K562 (cell line): Measurements from ENCODE around the gene NVL. TPM values are rescaled to one million over a fixed set of nuclear protein-coding genes. Genes with fewer than 3 reads are reported as not detected.

Experiments used
- ARID3A ChIP-seq: IDR thresholded peaks from 2 replicates; pipeline ENCODE4 v1.6.1; 2012; ENCODE audit warnings: low read depth, low read length, improper control_type of control experiment, borderline replicate concordance
- DNMT1 ChIP-seq: fragments of 450-650 bp; IDR thresholded peaks from 2 replicates; pipeline ENCODE4 v1.6.1; 2016; ENCODE audit warnings: antibody characterized with exemption, mild to moderate bottlenecking
- ETS2 ChIP-seq: IDR thresholded peaks from 2 replicates; pipeline ENCODE4 v1.6.1; 2016; ENCODE audit warnings: borderline replicate concordance, missing genetic modification characterization, mild to moderate bottlenecking, moderate library complexity, missing compliant biosample characterization; ENCODE audit not compliant: poor library complexity, severe bottlenecking
- KLF6 ChIP-seq: fragments of 250-450 bp; sonication (Bioruptor Pico); IDR thresholded peaks from 2 replicates; pipeline ENCODE4 v1.4.0; 2020; ENCODE audit warnings: mild to moderate bottlenecking, moderate library complexity, borderline replicate concordance
- REST ChIP-seq, 2 experiments: fragments of 450-650 bp; formaldehyde crosslinking in 1 of 2; IDR thresholded peaks; 2 replicates each; pipeline versions ENCODE4 v1.4.0 to v1.6.1; 2014 to 2020; ENCODE audit warnings: mild to moderate bottlenecking in 2 of 2, borderline replicate concordance in 1 of 2, low read depth in 1 of 2
- RFX5 ChIP-seq: IDR thresholded peaks from 2 replicates; pipeline ENCODE4 v1.6.1; 2011; ENCODE audit warnings: low read depth, mild to moderate bottlenecking, improper control_type of control experiment, low read length
- SETDB1 ChIP-seq: IDR thresholded peaks from one replicate; pipeline ENCODE4 v1.6.1; 2012; ENCODE audit warnings: low read length, control low read depth, inconsistent platforms
- SOX6 ChIP-seq: fragments of 450-650 bp; IDR thresholded peaks from 2 replicates; pipeline ENCODE4 v1.6.1; 2014; ENCODE audit warnings: mild to moderate bottlenecking
- TAF1 ChIP-seq: IDR thresholded peaks from 2 replicates; pipeline ENCODE4 v1.6.1; 2011; ENCODE audit warnings: mild to moderate bottlenecking, low read length, moderate library complexity; ENCODE audit not compliant: insufficient read depth, control insufficient read depth, severe bottlenecking; ENCODE audit errors: extremely low read depth
- ZBTB34 ChIP-seq: fragments of 250-450 bp; sonication (Bioruptor Pico); IDR thresholded peaks from 2 replicates; pipeline ENCODE4 v1.8.0; 2021; ENCODE audit warnings: mild to moderate bottlenecking, moderate library complexity
- ZBTB8A ChIP-seq: fragments of 450-650 bp; IDR thresholded peaks from 2 replicates; pipeline ENCODE4 v1.6.1; 2018; ENCODE audit warnings: mild to moderate bottlenecking, moderate library complexity; ENCODE audit not compliant: partially characterized antibody
- ZFP36 ChIP-seq: fragments of 150-350 bp; IDR thresholded peaks from 2 replicates; pipeline ENCODE4 v1.6.1; 2018; ENCODE audit warnings: low read length, low read depth; ENCODE audit not compliant: partially characterized antibody
- ZNF184 ChIP-seq: sonication (generic); formaldehyde crosslinking; IDR thresholded peaks from 2 replicates; pipeline ENCODE4 v1.5.0; 2020; ENCODE audit warnings: missing genetic modification reagents
- ZNF324 ChIP-seq: fragments of 250-450 bp; sonication (Bioruptor Pico); IDR thresholded peaks from 2 replicates; pipeline ENCODE4 v1.4.0; 2020; ENCODE audit warnings: mild to moderate bottlenecking
- ZNF347 ChIP-seq: fragments of 450-650 bp; formaldehyde crosslinking; IDR thresholded peaks from 2 replicates; pipeline ENCODE4 v1.4.0; 2020; ENCODE audit warnings: low read depth, mild to moderate bottlenecking, moderate library complexity
- polyA plus RNA-seq, 8 experiments: library from polyadenylated mRNA; depleted of rRNA in 4 of 8; stranded (reverse) in 5 of 8; unstranded in 3 of 8; fragments of >200 nt; fragmentation: Nextera tagmentation in 2 of 8; fragmentation: Illumina TruSeq in 1 of 8; extraction: Ambion mirVana in 2 of 8; extraction: Trizol in 1 of 8; gene quantifications; 2 replicates each; pipeline versions ENCODE4 v1.2.1 to v1.2.3, GENCODE V29; 2011 to 2014; ENCODE audit warnings: inconsistent platforms in 1 of 8, missing spikeins in 1 of 8
- total RNA-seq, 7 experiments: library from RNA; depleted of rRNA in 6 of 7; stranded (reverse); fragments of >200 nt in 6 of 7; fragmentation: Illumina TruSeq in 2 of 7; extraction: Trizol in 2 of 7; gene quantifications; 2 replicates each; pipeline versions ENCODE4 v1.2.1 to v1.2.3, GENCODE V29; 2011 to 2021; ENCODE audit warnings: low replicate concordance in 1 of 7

Gene NVL
- total and polyA plus RNA-seq, 9 of the 15 experiments (the other 6 are each of a cell fraction or from before 2014, with no cell fraction given) = 32.5 to 86.6 (median 62.9) TPM

GRCh38 chr1:224182866-224183590, 146.9 kb downstream of the NVL start, which contains the start of gene DEGS1 (continued):
- TF ChIP-seq REST (IDR thresholded peaks at IDR 0.05; ENCODE audit: borderline replicate concordance) (no peak; the same call in 1 of the 2 replicates), REST (CRISPR knock-in tag; IDR thresholded peaks at IDR 0.05; ENCODE audit: low read depth) (peak; percentile 59), ZFP36 (no peak), ZBTB8A (no peak), ZNF324 (no peak), ARID3A (no peak), SOX6 (peak; percentile 13; the same call in 1 of the 2 replicates), DNMT1 (no peak), KLF6 (CRISPR knock-in tag) (no peak), ETS2 (peak; percentile 62), SETDB1 (no peak), ZNF184 (CRISPR knock-in tag) (no peak), ZBTB34 (CRISPR knock-in tag) (no peak), RFX5 (no peak), ZNF347 (CRISPR knock-in tag) (no peak), TAF1 (peak; percentile 92)
